ENCODE data around the gene BICRA. TPM values are rescaled to one million over a fixed set of nuclear protein-coding genes. Genes with fewer than 3 reads are reported as not detected.

Gene BICRA
- total RNA-seq, 1 donor from 2014 or later, result 22.9 TPM

DNA sequence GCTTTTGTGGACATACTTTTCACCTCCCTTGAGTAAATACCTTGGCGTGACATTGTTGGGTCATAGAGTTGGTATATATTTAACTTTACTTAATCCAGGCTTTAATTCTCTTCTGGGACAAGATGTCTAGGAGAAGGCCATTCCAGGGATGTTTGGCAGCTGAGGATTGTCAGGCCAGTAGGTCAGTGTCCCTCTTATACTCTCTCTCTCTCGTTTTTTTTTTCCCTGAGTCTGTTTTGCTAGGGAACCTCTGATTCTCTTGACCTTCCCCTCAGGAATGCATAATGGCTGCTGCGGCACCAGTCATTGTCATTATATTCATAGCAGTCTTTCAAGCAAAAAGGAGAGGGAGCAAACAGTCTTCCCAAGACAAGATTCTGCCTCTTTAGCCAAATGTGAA is 48.8 kb downstream of the BICRA start:
- TF ChIP-seq, protein P1, sequence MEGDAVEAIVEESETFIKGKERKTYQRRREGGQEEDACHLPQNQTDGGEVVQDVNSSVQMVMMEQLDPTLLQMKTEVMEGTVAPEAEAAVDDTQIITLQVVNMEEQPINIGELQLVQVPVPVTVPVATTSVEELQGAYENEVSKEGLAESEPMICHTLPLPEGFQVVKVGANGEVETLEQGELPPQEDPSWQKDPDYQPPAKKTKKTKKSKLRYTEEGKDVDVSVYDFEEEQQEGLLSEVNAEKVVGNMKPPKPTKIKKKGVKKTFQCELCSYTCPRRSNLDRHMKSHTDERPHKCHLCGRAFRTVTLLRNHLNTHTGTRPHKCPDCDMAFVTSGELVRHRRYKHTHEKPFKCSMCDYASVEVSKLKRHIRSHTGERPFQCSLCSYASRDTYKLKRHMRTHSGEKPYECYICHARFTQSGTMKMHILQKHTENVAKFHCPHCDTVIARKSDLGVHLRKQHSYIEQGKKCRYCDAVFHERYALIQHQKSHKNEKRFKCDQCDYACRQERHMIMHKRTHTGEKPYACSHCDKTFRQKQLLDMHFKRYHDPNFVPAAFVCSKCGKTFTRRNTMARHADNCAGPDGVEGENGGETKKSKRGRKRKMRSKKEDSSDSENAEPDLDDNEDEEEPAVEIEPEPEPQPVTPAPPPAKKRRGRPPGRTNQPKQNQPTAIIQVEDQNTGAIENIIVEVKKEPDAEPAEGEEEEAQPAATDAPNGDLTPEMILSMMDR (conservative IDR thresholded peaks at IDR 0.05), result no peak
- Mint-ChIP-seq H3K27me3 (no peaks in the 10 kb centered on the region), H3K27ac (peak overlapping the region; percentile 60), H3K4me3 (no peak overlapping the region), H3K36me3 (peaks cover 15% of the 10 kb centered on the region), H3K4me1 (ENCODE audit: unreplicated experiment) (peaks cover 21% of the 10 kb centered on the region), H3K9me3 (no peaks in the 10 kb centered on the region)
- no peak for DNase-seq (ENCODE audit: extremely low spot score, unreplicated experiment)

DNA sequence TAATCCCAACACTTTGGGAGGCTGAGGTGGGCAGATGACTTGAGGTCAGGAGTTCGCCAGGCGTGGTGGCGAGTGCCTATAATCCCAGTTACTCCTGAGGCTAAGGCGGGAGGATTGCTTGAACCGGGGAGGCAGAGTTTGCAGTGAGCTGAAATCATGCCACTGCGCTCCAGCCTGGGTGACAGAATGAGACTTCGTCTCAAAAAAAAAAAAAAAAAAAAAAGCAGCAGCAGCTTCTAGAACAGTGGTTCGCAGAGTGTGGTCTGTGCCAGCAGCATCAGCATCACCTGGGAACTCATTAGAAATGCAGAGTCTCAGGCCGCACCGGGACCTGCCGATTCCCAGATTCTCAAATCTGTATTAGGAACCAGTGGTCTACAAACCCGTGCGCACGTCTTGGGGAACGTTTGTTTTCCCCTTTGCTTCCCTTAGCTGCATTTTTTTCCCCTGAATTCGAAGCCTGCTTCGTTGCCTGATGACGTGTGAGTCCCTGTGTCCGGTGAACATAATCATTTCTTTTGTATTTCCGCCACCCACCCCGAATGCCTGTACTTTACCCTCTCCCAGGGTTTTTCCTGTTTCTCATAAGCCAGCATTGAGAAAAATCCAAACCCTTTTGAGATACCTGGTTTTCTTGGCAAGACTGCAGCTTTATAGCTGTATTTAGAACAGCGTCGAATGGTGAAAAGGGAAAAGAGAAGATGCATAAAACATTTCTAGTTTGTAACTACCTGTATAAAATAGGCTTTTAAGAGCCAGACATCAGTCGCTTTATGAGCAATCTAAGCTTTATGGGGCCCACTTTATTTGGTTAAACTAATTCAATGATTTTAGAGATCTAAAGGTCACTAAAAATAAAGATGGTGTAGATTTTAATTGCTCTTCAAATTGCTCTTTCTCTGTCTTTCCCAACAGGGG is 49.8 kb downstream of the BICRA start:
- H3K27ac Mint-ChIP-seq, result peak overlapping the region; percentile 60
- no peak for DNase-seq (ENCODE audit: extremely low spot score, unreplicated experiment)
- no peaks in the 10 kb centered on the region for H3K9me3 Mint-ChIP-seq
- no peak overlapping the region for H3K4me3 Mint-ChIP-seq
- TF ChIP-seq, protein P1 (conservative IDR thresholded peaks at IDR 0.05), result no peak
- H3K36me3 Mint-ChIP-seq, result peaks cover 12% of the 10 kb centered on the region
- H3K4me1 Mint-ChIP-seq (ENCODE audit: unreplicated experiment), result peaks cover 26% of the 10 kb centered on the region
- H3K27me3 Mint-ChIP-seq, result no peaks in the 10 kb centered on the region

DNA sequence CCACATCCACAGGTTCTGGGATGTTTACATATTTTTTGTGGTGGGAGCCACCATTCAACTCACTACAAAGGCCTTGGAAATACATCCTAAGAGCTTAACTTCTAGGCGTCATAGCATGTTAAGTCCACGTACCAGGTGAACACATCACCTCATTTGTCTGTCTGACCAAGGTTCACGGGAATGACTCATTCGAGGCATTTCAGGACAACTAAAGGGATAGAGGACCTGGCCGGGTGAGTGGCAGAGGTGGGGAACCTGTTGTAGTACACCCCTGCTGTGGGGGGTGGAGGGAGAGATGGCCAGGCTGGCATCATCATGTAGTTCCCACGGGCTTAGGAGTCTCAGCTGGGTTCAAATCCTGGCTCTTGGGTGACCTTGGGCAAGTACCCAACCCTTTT is 51.5 kb downstream of the BICRA start:
- DNase-seq (ENCODE audit: extremely low spot score, unreplicated experiment), result no peak
- TF ChIP-seq, protein P1 (conservative IDR thresholded peaks at IDR 0.05), result no peak
- Mint-ChIP-seq H3K36me3 (peaks cover 6% of the 10 kb centered on the region), H3K27me3 (no peaks in the 10 kb centered on the region), H3K4me1 (ENCODE audit: unreplicated experiment) (peaks cover 25% of the 10 kb centered on the region), H3K9me3 (no peaks in the 10 kb centered on the region), H3K27ac (peak overlapping the region; percentile 87), H3K4me3 (no peak overlapping the region)

DNA sequence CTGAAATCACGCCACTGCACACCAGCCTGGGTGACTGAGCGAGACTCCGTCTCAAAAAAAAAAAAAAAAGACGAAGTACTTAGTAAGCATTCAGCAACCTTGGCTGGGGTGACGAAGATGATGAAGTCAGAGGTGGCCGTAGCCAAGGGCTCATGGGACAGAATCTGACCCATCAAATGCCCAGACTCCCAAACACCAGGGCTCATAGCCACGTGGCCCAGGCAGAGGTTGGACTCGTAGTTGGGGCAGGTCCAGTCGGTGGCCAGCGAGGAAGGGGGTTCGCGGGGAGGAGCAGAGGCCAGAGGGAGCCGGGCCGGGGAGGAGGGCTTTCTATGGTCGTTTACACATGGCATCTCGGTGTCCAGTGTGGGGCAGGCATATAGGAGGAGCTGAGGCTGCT is 52.2 kb downstream of the BICRA start:
- no peak overlapping the region for H3K4me3 Mint-ChIP-seq

DNA sequence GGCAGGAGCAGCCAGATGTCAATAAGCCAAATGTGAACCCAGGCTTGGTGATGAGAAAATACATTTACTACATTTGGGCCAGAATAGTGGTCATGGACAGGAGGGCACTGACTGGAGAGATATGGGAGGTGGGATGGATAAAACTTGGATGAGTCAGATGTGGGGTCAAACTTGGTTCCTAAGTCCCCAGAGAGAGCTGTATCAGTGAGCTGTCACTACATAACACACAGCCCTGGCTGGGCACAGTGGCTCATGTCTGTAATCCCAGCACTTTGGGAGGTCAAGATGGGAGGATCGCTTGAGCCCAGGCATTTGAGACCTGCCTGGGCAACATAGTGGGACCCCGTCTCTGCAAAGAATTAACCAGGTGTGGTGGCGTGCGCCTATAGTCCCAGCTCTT is 52.7 kb downstream of the BICRA start:
- peak overlapping the region; percentile 62 for H3K27ac Mint-ChIP-seq
- peaks cover 26% of the 10 kb centered on the region for H3K4me1 Mint-ChIP-seq (ENCODE audit: unreplicated experiment)
- no peaks in the 10 kb centered on the region for H3K27me3 Mint-ChIP-seq
- H3K4me3 Mint-ChIP-seq, result no peak overlapping the region
- H3K36me3 Mint-ChIP-seq, result peaks cover 6% of the 10 kb centered on the region
- no peak for DNase-seq (ENCODE audit: extremely low spot score, unreplicated experiment)
- no peaks in the 10 kb centered on the region for H3K9me3 Mint-ChIP-seq
- TF ChIP-seq, protein P1 (conservative IDR thresholded peaks at IDR 0.05), result no peak

More for the DNA sequence above, 52.2 kb downstream of the BICRA start:
- peak overlapping the region; percentile 62 for H3K27ac Mint-ChIP-seq
- TF ChIP-seq, protein P1 (conservative IDR thresholded peaks at IDR 0.05), result no peak
- DNase-seq (ENCODE audit: extremely low spot score, unreplicated experiment), result no peak
- H3K36me3 Mint-ChIP-seq, result peaks cover 6% of the 10 kb centered on the region
- H3K27me3 Mint-ChIP-seq, result no peaks in the 10 kb centered on the region
- H3K4me1 Mint-ChIP-seq (ENCODE audit: unreplicated experiment), result peaks cover 25% of the 10 kb centered on the region
- no peaks in the 10 kb centered on the region for H3K9me3 Mint-ChIP-seq
